Measurements from ENCODE around the gene FBXW11.

GRCh38 chr5:171852255-171852681 lies 154.2 kb downstream of the FBXW11 start:
- TF ChIP-seq CTCF (IDR thresholded peaks at IDR 0.05; ENCODE audit: low read depth, low read length) = no peak
- no peak for TF ChIP-seq EZH2phosphoT487 (IDR thresholded peaks at IDR 0.05; ENCODE audit: low read depth)

Measured in OCI-LY3 (cell line).